Endothelial cell of umbilical vein (primary cell): ENCODE results near the gene PACS1. TPM values are rescaled to one million over a fixed set of nuclear protein-coding genes. Genes with fewer than 3 reads are reported as not detected.
A peak's percentile ranks its signal among the peaks of the same experiment; 100 is the strongest.

Experiments
- BruUV-seq: library from RNA; stranded (reverse); fragments of 400-500 nt; replicated peaks from 2 replicates; lab custom pipeline; 2021; lab: Mats Ljungman, UMichigan
- CTCF ChIA-PET: fragments of 300-600, 350-600 bp; sonication (Branson Sonifier 250); formaldehyde crosslinking; loops from one replicate; lab custom pipeline; 2021; ENCODE audit warnings: antibody characterized with exemption, inconsistent platforms; lab: Charles Lee
- POLR2A ChIA-PET: fragments of 300-600, 350-600 bp; sonication (Branson Sonifier 250); formaldehyde crosslinking; loops from one replicate; lab custom pipeline; 2021; ENCODE audit warnings: antibody characterized with exemption, inconsistent platforms; lab: Charles Lee
- DNase-seq: peaks from one replicate; pipeline ENCODE4 v3.0.0-alpha.2; 2011; ENCODE audit warnings: low read depth, low spot score
- FAIRE-seq: peaks from 2 replicates; lab custom pipeline; 2011; peaks lifted over from hg19 to GRCh38; lab: Jason Lieb, UNC
- H2AFZ ChIP-seq: 2 replicates; pipeline ENCODE4 v1.6.0; 2012; ENCODE audit warnings: low read depth, low read length, control low read depth, inconsistent platforms
- H3K27ac ChIP-seq: 2 replicates; pipeline ENCODE4 v1.5.1; 2011; ENCODE audit warnings: low read depth, mild to moderate bottlenecking, control low read depth, low read length, moderate library complexity; ENCODE audit not compliant: insufficient read depth
- H3K27me3 ChIP-seq, 2 experiments: 2 replicates each; pipeline versions ENCODE4 v1.6.0 to v1.6.1; 2011; ENCODE audit warnings: low read length in 2 of 2, mixed read lengths in 1 of 2; ENCODE audit not compliant: control insufficient read depth in 2 of 2, insufficient read depth in 2 of 2
- H3K36me3 ChIP-seq, 2 experiments: 2 replicates in 1 of 2; 3 replicates in 1 of 2; pipeline ENCODE4 v1.5.1; 2011; ENCODE audit warnings: low read length in 2 of 2, mild to moderate bottlenecking in 1 of 2, moderate library complexity in 1 of 2; ENCODE audit not compliant: control insufficient read depth in 2 of 2, insufficient read depth in 2 of 2; ENCODE audit errors: extremely low read depth in 1 of 2
- H3K4me1 ChIP-seq: 3 replicates; pipeline ENCODE4 v1.5.1; 2011; ENCODE audit warnings: mild to moderate bottlenecking, low read length; ENCODE audit not compliant: control insufficient read depth, insufficient read depth; ENCODE audit errors: extremely low read depth
- H3K4me2 ChIP-seq: 2 replicates; pipeline ENCODE4 v1.6.1; 2011; ENCODE audit warnings: low read length, control low read depth, mixed read lengths; ENCODE audit not compliant: insufficient read depth
- H3K4me3 ChIP-seq, 3 experiments: fragments of 200-600 bp in 1 of 3; sonication (generic), shearing (Covaris generic) in 1 of 3; replicated peaks in 1 of 3; 2 replicates each; pipeline ENCODE4 v1.5.1; 2011 to 2016; ENCODE audit warnings: control low read depth in 3 of 3, low read length in 3 of 3, mild to moderate bottlenecking in 2 of 3, inconsistent platforms in 1 of 3, low read depth in 1 of 3, moderate library complexity in 1 of 3; ENCODE audit not compliant: insufficient read depth in 1 of 3
- H3K79me2 ChIP-seq: 2 replicates; pipeline ENCODE4 v1.6.0; 2012; ENCODE audit warnings: low read length, inconsistent platforms; ENCODE audit not compliant: control insufficient read depth, insufficient read depth
- H3K9ac ChIP-seq: replicated peaks from 2 replicates; pipeline ENCODE3; 2011; ENCODE audit warnings: low read length, control low read depth; ENCODE audit not compliant: insufficient read depth; ENCODE audit errors: extremely low read depth
- H3K9me1 ChIP-seq: replicated peaks from 3 replicates; pipeline ENCODE4 v1.6.0; 2011; ENCODE audit warnings: mild to moderate bottlenecking, low read length; ENCODE audit not compliant: control insufficient read depth, insufficient read depth; ENCODE audit errors: extremely low read depth
- H3K9me3 ChIP-seq: replicated peaks from 2 replicates; pipeline ENCODE4 v1.5.1; 2012; ENCODE audit warnings: low read length, inconsistent platforms; ENCODE audit not compliant: control insufficient read depth, insufficient read depth
- H4K20me1 ChIP-seq: replicated peaks from 2 replicates; pipeline ENCODE3; 2011; ENCODE audit warnings: mild to moderate bottlenecking, low read length; ENCODE audit not compliant: control insufficient read depth, insufficient read depth; ENCODE audit errors: extremely low read depth
- CTCF ChIP-seq, 2 donors: IDR thresholded peaks; 1 replicate in 1 of 2; 2 replicates in 1 of 2; pipeline ENCODE4 v1.5.1; 2011; ENCODE audit warnings: low read length in 2 of 2, mild to moderate bottlenecking in 2 of 2, moderate library complexity in 2 of 2, control low read depth in 1 of 2, inconsistent platforms in 1 of 2, low read depth in 1 of 2; ENCODE audit not compliant: insufficient read depth in 1 of 2; ENCODE audit errors: extremely low read depth in 1 of 2
- GATA2 ChIP-seq: IDR thresholded peaks from 2 replicates; pipeline ENCODE4 v1.7.0; 2011; ENCODE audit warnings: low read depth, mild to moderate bottlenecking, moderate library complexity, mixed read lengths, low read length; ENCODE audit not compliant: insufficient read length, insufficient read depth
- dilution Hi-C: fragments of 300-500 bp; cut with MboI; formaldehyde crosslinking; loops from one replicate; pipeline ENCODE4 v1.15.0; 2019; ENCODE audit warnings: low sequenced_read_pairs; ENCODE audit not compliant: extremely low pct_ligation_motif_present
- intact Hi-C: fragments of 100-400 bp; cut with micrococcal nuclease; formaldehyde crosslinking; loops from one replicate; pipeline ENCODE4 v1.10.0; 2022
- polyA plus RNA-seq, 4 experiments: library from polyadenylated mRNA; depleted of rRNA in 3 of 4; stranded (reverse) in 3 of 4; unstranded in 1 of 4; fragments of >200 nt; gene quantifications; 2 replicates each; pipeline versions ENCODE4 v1.2.1 to v1.2.3, GENCODE V29; 2011 to 2012; ENCODE audit warnings: missing spikeins in 1 of 4
- total RNA-seq: library from RNA; stranded (reverse); gene quantifications from 2 replicates; pipeline ENCODE4 v1.2.3, GENCODE V29; 2021
- TF ChIP-seq, protein P1 (sequence below): IDR thresholded peaks from 2 replicates; pipeline ENCODE4 v1.6.1; 2011; ENCODE audit not compliant: insufficient read depth, insufficient read length

Gene PACS1
- total and polyA plus RNA-seq, 2 donors (not counting 3 experiments of a cell fraction or from before 2014, with no cell fraction given): 26.4 to 64.4 TPM

GRCh38 chr11:66068923-66069714, 953 bp upstream of the PACS1 start:
- ChIA-PET CTCF (interaction anchor here (0.6 to 5.6 kb wide), 12 partner anchors 13 to 191 kb away, joined by 3 to 85 read pairs (median 4); partner anchors contain the start of genes CCDC85B and SF3B2), POLR2A (no interaction called here)
- Histone ChIP-seq H3K79me2 (peaks cover 28% of the 10 kb centered on the region), H3K9ac (peak overlapping the region; percentile 38), H3K27me3 (no peaks in the 10 kb centered on the region), H3K4me1 (peaks cover 21% of the 10 kb centered on the region), H3K4me2 (peak overlapping the region; percentile 27), H3K9me1 (no peaks in the 10 kb centered on the region), H3K4me3 (peak overlapping the region in 1 of 3 experiments; percentile 86), H2AFZ (no peak overlapping the region), H3K27ac (peak overlapping the region; percentile 43), H4K20me1 (peaks cover 2% of the 10 kb centered on the region), H3K36me3 (peaks cover 22 to 23% of the 10 kb centered on the region in 2 experiments), H3K9me3 (no peaks in the 10 kb centered on the region)
- BruUV-seq: TSS peak; percentile 43
- intact Hi-C loops (loop anchor here (1.0 kb wide), 2 partner anchors 17 to 65 kb away; partner anchors contain the start of gene SF3B2), dilution Hi-C loops (no loop called here)
- TF ChIP-seq CTCF (IDR thresholded peaks at IDR 0.05; ENCODE audit: extremely low read depth in 1 of 2, insufficient read depth in 1 of 2, low read depth in 1 of 2, low read length in 2 of 2): peak in 1 of 2 donors; percentile 21
- TF ChIP-seq, protein P1, sequence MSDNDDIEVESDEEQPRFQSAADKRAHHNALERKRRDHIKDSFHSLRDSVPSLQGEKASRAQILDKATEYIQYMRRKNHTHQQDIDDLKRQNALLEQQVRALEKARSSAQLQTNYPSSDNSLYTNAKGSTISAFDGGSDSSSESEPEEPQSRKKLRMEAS: no peak
- TF ChIP-seq GATA2: no peak
- FAIRE-seq (no peak), DNase-seq (peak; percentile 63)
